OCI-LY3 (cell line): ENCODE measurements around the gene CFAP57.
A peak's percentile ranks its signal among the peaks of the same experiment; 100 is the strongest.

ENCODE experiments used
- H2AFZ ChIP-seq: fragments of 200-600, 300-600 bp; shearing (Covaris generic); 2 replicates; pipeline ENCODE4 v1.6.0; 2014; ENCODE audit warnings: antibody characterized with exemption, low read depth, low read length
- H3K27ac ChIP-seq: fragments of 200-600, 300-600 bp; sonication (generic); 2 replicates; pipeline ENCODE4 v1.5.1; 2014; ENCODE audit warnings: mild to moderate bottlenecking, low read length, moderate library complexity, mixed read lengths
- H3K27me3 ChIP-seq: fragments of 200-600, 300-600 bp; sonication (generic); 2 replicates; pipeline ENCODE4 v1.6.1; 2014; ENCODE audit warnings: low read depth, low read length, mixed read lengths
- H3K36me3 ChIP-seq: fragments of 200-600, 300-600 bp; sonication (generic); replicated peaks from 2 replicates; pipeline ENCODE3; 2014; ENCODE audit warnings: low read depth, low read length, mixed read lengths
- H3K4me1 ChIP-seq: fragments of 300-600, 200-600 bp; sonication (generic); 2 replicates; pipeline ENCODE4 v1.6.1; 2014; ENCODE audit warnings: low read length, mixed read lengths
- H3K4me2 ChIP-seq: fragments of 200-600, 300-600 bp; sonication (generic); 2 replicates; pipeline ENCODE4 v1.6.1; 2014; ENCODE audit warnings: low read length, mixed read lengths
- H3K4me3 ChIP-seq: fragments of 300-600, 200-600 bp; sonication (generic); 2 replicates; pipeline ENCODE4 v1.5.1; 2014; ENCODE audit warnings: antibody characterized with exemption, mild to moderate bottlenecking, low read length, moderate library complexity
- H3K79me2 ChIP-seq: fragments of 300-600, 200-600 bp; shearing (Covaris generic); 2 replicates; pipeline ENCODE4 v1.6.1; 2014; ENCODE audit warnings: mild to moderate bottlenecking, low read length, mixed read lengths
- H3K9ac ChIP-seq: fragments of 300-600, 200-600 bp; shearing (Covaris generic); 2 replicates; pipeline ENCODE4 v1.6.0; 2014; ENCODE audit warnings: mild to moderate bottlenecking, low read length, moderate library complexity
- H3K9me3 ChIP-seq: fragments of 200-600, 300-600 bp; shearing (Covaris generic); 2 replicates; pipeline ENCODE4 v1.6.1; 2014; ENCODE audit warnings: low read length, mixed read lengths; ENCODE audit not compliant: insufficient read depth
- H4K20me1 ChIP-seq: fragments of 200-600, 300-600 bp; sonication (generic); 2 replicates; pipeline ENCODE4 v1.6.1; 2016; ENCODE audit warnings: low read length, mixed read lengths; ENCODE audit not compliant: insufficient read depth
- EZH2phosphoT487 ChIP-seq: fragments of 200-600 bp; shearing (Covaris generic); IDR thresholded peaks from 2 replicates; pipeline ENCODE4 v1.6.1; 2018; ENCODE audit warnings: antibody characterized with exemption, mixed run types, low read depth
- TF ChIP-seq, protein P1 (sequence below): fragments of 200-600, 300-600 bp; sonication (generic); IDR thresholded peaks from 2 replicates; pipeline ENCODE4 v1.5.1; 2014; ENCODE audit warnings: antibody characterized with exemption, low read length, low read depth

Gene CFAP57

DNA sequence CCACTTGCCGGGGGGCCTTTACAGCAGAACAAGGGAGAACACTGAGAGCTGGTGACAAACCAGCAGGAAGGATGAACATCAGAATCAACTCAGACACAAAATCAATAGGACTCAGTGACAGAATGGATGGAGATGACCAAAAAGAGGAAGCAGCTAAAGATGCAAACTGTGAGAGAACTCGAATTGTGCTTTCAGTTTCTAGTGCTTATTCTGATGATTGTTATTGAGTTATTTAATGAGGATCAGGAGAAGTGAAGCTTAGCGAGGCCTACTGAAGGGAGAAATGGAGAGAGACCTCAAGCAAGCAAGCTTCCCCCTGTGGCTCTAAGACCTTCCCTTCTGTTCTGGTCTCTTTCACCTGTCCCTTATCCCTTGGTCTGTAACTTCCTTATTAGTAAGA, 67.4 kb downstream of the CFAP57 start:
- peaks cover 19% of the 10 kb centered on the region for H3K4me1 ChIP-seq
- no peak overlapping the region for H2AFZ ChIP-seq
- H3K36me3 ChIP-seq = no peaks in the 10 kb centered on the region
- H3K9me3 ChIP-seq = no peaks in the 10 kb centered on the region
- peak overlapping the region; percentile 41; the same call in 1 of the 2 replicates for H3K4me3 ChIP-seq
- H4K20me1 ChIP-seq = no peaks in the 10 kb centered on the region
- peak overlapping the region; percentile 39 for H3K27ac ChIP-seq
- peak overlapping the region; percentile 68 for H3K4me2 ChIP-seq
- no peak for TF ChIP-seq EZH2phosphoT487
- TF ChIP-seq, protein P1, sequence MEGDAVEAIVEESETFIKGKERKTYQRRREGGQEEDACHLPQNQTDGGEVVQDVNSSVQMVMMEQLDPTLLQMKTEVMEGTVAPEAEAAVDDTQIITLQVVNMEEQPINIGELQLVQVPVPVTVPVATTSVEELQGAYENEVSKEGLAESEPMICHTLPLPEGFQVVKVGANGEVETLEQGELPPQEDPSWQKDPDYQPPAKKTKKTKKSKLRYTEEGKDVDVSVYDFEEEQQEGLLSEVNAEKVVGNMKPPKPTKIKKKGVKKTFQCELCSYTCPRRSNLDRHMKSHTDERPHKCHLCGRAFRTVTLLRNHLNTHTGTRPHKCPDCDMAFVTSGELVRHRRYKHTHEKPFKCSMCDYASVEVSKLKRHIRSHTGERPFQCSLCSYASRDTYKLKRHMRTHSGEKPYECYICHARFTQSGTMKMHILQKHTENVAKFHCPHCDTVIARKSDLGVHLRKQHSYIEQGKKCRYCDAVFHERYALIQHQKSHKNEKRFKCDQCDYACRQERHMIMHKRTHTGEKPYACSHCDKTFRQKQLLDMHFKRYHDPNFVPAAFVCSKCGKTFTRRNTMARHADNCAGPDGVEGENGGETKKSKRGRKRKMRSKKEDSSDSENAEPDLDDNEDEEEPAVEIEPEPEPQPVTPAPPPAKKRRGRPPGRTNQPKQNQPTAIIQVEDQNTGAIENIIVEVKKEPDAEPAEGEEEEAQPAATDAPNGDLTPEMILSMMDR = no peak
- H3K27me3 ChIP-seq = no peaks in the 10 kb centered on the region
- H3K79me2 ChIP-seq = no peaks in the 10 kb centered on the region
- no peak overlapping the region for H3K9ac ChIP-seq

DNA sequence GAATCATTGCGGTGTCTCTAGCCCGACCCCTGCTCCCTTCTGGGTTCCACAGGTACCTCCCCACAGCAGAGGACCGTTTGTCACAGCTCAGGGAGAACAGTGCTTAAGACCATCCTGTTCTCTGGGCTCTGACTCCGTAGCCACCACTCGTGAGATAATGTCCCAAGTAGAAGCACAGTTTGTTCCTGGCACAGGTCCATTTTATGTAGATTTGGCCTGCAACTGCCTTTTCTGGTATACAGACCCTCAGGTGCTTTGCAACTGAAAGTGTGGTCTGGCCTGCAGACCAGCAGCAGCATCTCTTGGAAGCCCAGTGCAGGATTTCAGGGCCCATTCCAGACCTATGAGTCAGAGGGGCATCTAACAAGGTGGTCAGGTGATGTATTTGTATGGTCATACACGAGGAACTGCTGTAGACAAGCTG, 69.3 kb downstream of the CFAP57 start:
- no peak overlapping the region for H2AFZ ChIP-seq
- no peaks in the 10 kb centered on the region for H3K27me3 ChIP-seq
- TF ChIP-seq EZH2phosphoT487 = no peak
- TF ChIP-seq, protein P1 = no peak
- peaks cover 19% of the 10 kb centered on the region for H3K4me1 ChIP-seq
- H3K4me2 ChIP-seq = no peak overlapping the region
- no peaks in the 10 kb centered on the region for H3K36me3 ChIP-seq
- H4K20me1 ChIP-seq = no peaks in the 10 kb centered on the region
- no peaks in the 10 kb centered on the region for H3K79me2 ChIP-seq
- H3K9me3 ChIP-seq = no peaks in the 10 kb centered on the region
- H3K9ac ChIP-seq = no peak overlapping the region
- H3K4me3 ChIP-seq = no peak overlapping the region
- H3K27ac ChIP-seq = no peak overlapping the region

DNA sequence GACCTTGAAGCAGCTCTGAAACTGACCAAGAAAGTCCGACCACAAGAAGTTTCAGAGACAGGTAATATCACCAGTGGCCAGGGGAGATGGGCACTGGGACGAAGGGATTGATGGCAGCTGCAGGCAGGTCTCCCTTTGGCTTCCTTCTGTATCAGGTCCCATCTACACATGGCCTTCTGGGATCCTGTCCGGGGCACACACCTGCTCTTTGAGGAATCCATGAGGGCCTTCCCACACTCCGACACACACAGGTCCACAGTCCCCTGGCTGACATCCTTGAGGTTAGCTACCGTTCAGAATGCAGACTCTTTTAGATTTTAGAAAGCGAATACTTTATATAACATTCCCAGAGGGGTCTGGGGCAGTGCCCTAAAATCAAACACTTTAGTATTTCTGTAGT, 71.2 kb downstream of the CFAP57 start:
- Histone ChIP-seq H3K4me2 (no peak overlapping the region), H4K20me1 (no peaks in the 10 kb centered on the region), H3K79me2 (no peaks in the 10 kb centered on the region), H3K4me3 (no peak overlapping the region), H2AFZ (no peak overlapping the region), H3K36me3 (no peaks in the 10 kb centered on the region), H3K9ac (no peak overlapping the region), H3K9me3 (no peaks in the 10 kb centered on the region), H3K27me3 (no peaks in the 10 kb centered on the region), H3K27ac (no peak overlapping the region), H3K4me1 (peaks cover 19% of the 10 kb centered on the region)
- TF ChIP-seq, protein P1 = no peak
- TF ChIP-seq EZH2phosphoT487 = no peak

DNA sequence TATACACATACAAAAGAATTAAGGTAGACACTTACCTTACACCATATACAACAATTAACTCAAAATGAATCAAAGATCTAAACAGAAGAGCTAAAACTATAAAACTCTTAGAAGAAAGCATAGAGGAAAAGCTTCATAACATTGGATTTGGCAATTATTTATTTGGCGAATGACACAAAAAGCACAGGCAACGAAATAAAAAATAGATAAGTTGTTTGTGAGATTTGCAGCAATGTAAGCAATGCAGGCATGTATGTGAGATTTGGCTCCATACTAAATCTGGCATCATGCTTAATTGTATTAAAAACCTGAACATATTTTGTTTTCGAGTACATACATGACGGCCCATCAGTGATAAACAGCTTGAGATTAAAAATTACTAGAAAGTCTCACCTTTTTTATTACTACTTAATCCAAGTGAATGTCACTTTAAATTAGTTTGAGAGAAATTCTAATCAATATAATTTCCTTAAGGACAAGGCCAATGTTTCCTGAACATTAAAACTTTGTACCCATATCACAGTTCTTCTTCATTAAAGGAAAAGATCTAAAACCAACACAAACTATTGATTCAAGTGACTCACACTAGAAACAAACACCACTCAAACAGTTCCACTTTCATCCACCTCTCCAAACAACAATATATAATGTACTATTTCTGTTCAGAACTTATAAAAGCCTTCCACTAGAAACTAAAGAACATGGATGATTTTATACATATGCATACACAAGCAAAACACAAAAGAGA, 74.5 kb downstream of the CFAP57 start:
- H3K9ac ChIP-seq = no peak overlapping the region
- no peaks in the 10 kb centered on the region for H4K20me1 ChIP-seq
- H3K79me2 ChIP-seq = no peaks in the 10 kb centered on the region
- no peak overlapping the region for H3K4me3 ChIP-seq
- TF ChIP-seq, protein P1 = no peak
- no peak for TF ChIP-seq EZH2phosphoT487
- no peaks in the 10 kb centered on the region for H3K9me3 ChIP-seq
- no peaks in the 10 kb centered on the region for H3K36me3 ChIP-seq
- no peak overlapping the region for H2AFZ ChIP-seq
- no peaks in the 10 kb centered on the region for H3K27me3 ChIP-seq
- no peak overlapping the region for H3K4me2 ChIP-seq
- H3K4me1 ChIP-seq = no peaks in the 10 kb centered on the region
- H3K27ac ChIP-seq = no peak overlapping the region
